Rectal smooth muscle tissue (tissue), 1 donor: ENCODE data around the gene EXOC4.

Experiments used
- H3K27ac ChIP-seq: one replicate; pipeline ENCODE4 v1.7.0; 2013; ENCODE audit warnings: low read depth, low read length, inconsistent platforms
- H3K27me3 ChIP-seq: one replicate; pipeline ENCODE4 v1.7.0; 2013; ENCODE audit warnings: low read length; ENCODE audit not compliant: control insufficient read depth, insufficient read depth
- H3K36me3 ChIP-seq: one replicate; pipeline ENCODE4 v1.7.0; 2013; ENCODE audit warnings: low read length; ENCODE audit not compliant: control insufficient read depth, insufficient read depth
- H3K4me1 ChIP-seq: one replicate; pipeline ENCODE4 v1.7.0; 2013; ENCODE audit warnings: low read length; ENCODE audit not compliant: control insufficient read depth, insufficient read depth
- H3K4me3 ChIP-seq: one replicate; pipeline ENCODE4 v1.7.0; 2013; ENCODE audit warnings: low read length
- H3K9ac ChIP-seq: one replicate; pipeline ENCODE4 v1.7.0; 2013; ENCODE audit warnings: low read length

EXOC4 gene

GRCh38 chr7:134030460-134030865, 777.6 kb downstream of the EXOC4 start:
- H3K27me3 ChIP-seq: no peaks in the 10 kb centered on the region
- no peak overlapping the region for H3K9ac ChIP-seq
- H3K4me1 ChIP-seq: no peaks in the 10 kb centered on the region
- no peak overlapping the region for H3K4me3 ChIP-seq
- H3K27ac ChIP-seq: no peak overlapping the region
- H3K36me3 ChIP-seq: no peaks in the 10 kb centered on the region

GRCh38 chr7:134031835-134032617, 779.1 kb downstream of the EXOC4 start:
- H3K4me1 ChIP-seq: no peaks in the 10 kb centered on the region
- H3K9ac ChIP-seq: no peak overlapping the region
- no peaks in the 10 kb centered on the region for H3K27me3 ChIP-seq
- no peak overlapping the region for H3K4me3 ChIP-seq
- H3K36me3 ChIP-seq: peaks cover 2% of the 10 kb centered on the region
- H3K27ac ChIP-seq: no peak overlapping the region

- Histone ChIP-seq H3K27me3 (no peaks in the 10 kb centered on the region), H3K9ac (no peak overlapping the region), H3K36me3 (peaks cover 2% of the 10 kb centered on the region), H3K4me3 (no peak overlapping the region), H3K4me1 (no peaks in the 10 kb centered on the region), H3K27ac (no peak overlapping the region)
These were observed 781.8 kb downstream of the EXOC4 start for GRCh38 chr7:134034652-134035051.

GRCh38 chr7:134037991-134038390, 785.1 kb downstream of the EXOC4 start:
- no peak overlapping the region for H3K27ac ChIP-seq
- H3K36me3 ChIP-seq: peaks cover 2% of the 10 kb centered on the region
- no peak overlapping the region for H3K9ac ChIP-seq
- H3K4me3 ChIP-seq: no peak overlapping the region
- no peaks in the 10 kb centered on the region for H3K4me1 ChIP-seq
- H3K27me3 ChIP-seq: no peaks in the 10 kb centered on the region

GRCh38 chr7:134040988-134041387, 788.1 kb downstream of the EXOC4 start:
- H3K4me3 ChIP-seq: no peak overlapping the region

GRCh38 chr7:134041477-134041876, 788.6 kb downstream of the EXOC4 start:
- no peaks in the 10 kb centered on the region for H3K4me1 ChIP-seq
- H3K36me3 ChIP-seq: peaks cover 4% of the 10 kb centered on the region
- H3K27me3 ChIP-seq: no peaks in the 10 kb centered on the region
- no peak overlapping the region for H3K9ac ChIP-seq
- H3K27ac ChIP-seq: no peak overlapping the region
- no peak overlapping the region for H3K4me3 ChIP-seq

More at GRCh38 chr7:134040988-134041387, 788.1 kb downstream of the EXOC4 start:
- Histone ChIP-seq H3K36me3 (peaks cover 4% of the 10 kb centered on the region), H3K9ac (no peak overlapping the region), H3K27ac (no peak overlapping the region), H3K27me3 (no peaks in the 10 kb centered on the region), H3K4me1 (no peaks in the 10 kb centered on the region)

GRCh38 chr7:134042307-134042706, 789.4 kb downstream of the EXOC4 start:
- H3K4me1 ChIP-seq: no peaks in the 10 kb centered on the region
- peaks cover 4% of the 10 kb centered on the region for H3K36me3 ChIP-seq
- no peak overlapping the region for H3K9ac ChIP-seq
- no peak overlapping the region for H3K27ac ChIP-seq
- no peak overlapping the region for H3K4me3 ChIP-seq
- no peaks in the 10 kb centered on the region for H3K27me3 ChIP-seq

GRCh38 chr7:134044682-134045081, 791.8 kb downstream of the EXOC4 start:
- Histone ChIP-seq H3K4me3 (no peak overlapping the region), H3K27ac (no peak overlapping the region), H3K36me3 (peaks cover 4% of the 10 kb centered on the region), H3K4me1 (no peaks in the 10 kb centered on the region), H3K9ac (no peak overlapping the region), H3K27me3 (no peaks in the 10 kb centered on the region)

- Histone ChIP-seq H3K4me3 (no peak overlapping the region), H3K9ac (no peak overlapping the region), H3K4me1 (no peaks in the 10 kb centered on the region), H3K27ac (no peak overlapping the region), H3K27me3 (no peaks in the 10 kb centered on the region), H3K36me3 (peaks cover 4% of the 10 kb centered on the region)
These were observed 792.8 kb downstream of the EXOC4 start for GRCh38 chr7:134045716-134046115.

GRCh38 chr7:134046594-134047128, 793.8 kb downstream of the EXOC4 start:
- H3K9ac ChIP-seq: no peak overlapping the region
- no peaks in the 10 kb centered on the region for H3K4me1 ChIP-seq
- no peak overlapping the region for H3K27ac ChIP-seq
- H3K36me3 ChIP-seq: peaks cover 4% of the 10 kb centered on the region
- H3K4me3 ChIP-seq: no peak overlapping the region
- no peaks in the 10 kb centered on the region for H3K27me3 ChIP-seq

GRCh38 chr7:134047675-134048074, 794.8 kb downstream of the EXOC4 start:
- peaks cover 4% of the 10 kb centered on the region for H3K36me3 ChIP-seq
- no peak overlapping the region for H3K27ac ChIP-seq
- no peak overlapping the region for H3K9ac ChIP-seq
- H3K27me3 ChIP-seq: no peaks in the 10 kb centered on the region
- H3K4me3 ChIP-seq: no peak overlapping the region
- no peaks in the 10 kb centered on the region for H3K4me1 ChIP-seq

GRCh38 chr7:134048166-134048565, 795.3 kb downstream of the EXOC4 start:
- Histone ChIP-seq H3K27me3 (no peaks in the 10 kb centered on the region), H3K4me1 (no peaks in the 10 kb centered on the region), H3K9ac (no peak overlapping the region), H3K27ac (no peak overlapping the region), H3K36me3 (peaks cover 4% of the 10 kb centered on the region), H3K4me3 (no peak overlapping the region)

- no peak overlapping the region for H3K27ac ChIP-seq
- no peaks in the 10 kb centered on the region for H3K36me3 ChIP-seq
- no peaks in the 10 kb centered on the region for H3K4me1 ChIP-seq
- no peak overlapping the region for H3K4me3 ChIP-seq
- H3K9ac ChIP-seq: no peak overlapping the region
- H3K27me3 ChIP-seq: no peaks in the 10 kb centered on the region
These were observed 798.1 kb downstream of the EXOC4 start for GRCh38 chr7:134051020-134051419.
